GM12875 (cell line): ENCODE results near the gene CCT3.

Experiments
- H3K4me3 ChIP-seq: one replicate; pipeline ENCODE4 v1.5.1; 2011; ENCODE audit warnings: low read depth, low read length, control low read depth
- TF ChIP-seq, protein P1 (sequence below): IDR thresholded peaks from 2 replicates; pipeline ENCODE4 v1.5.1; 2011; ENCODE audit warnings: low read depth, mild to moderate bottlenecking, control low read depth, inconsistent platforms, low read length, moderate library complexity, borderline replicate concordance; ENCODE audit not compliant: insufficient read depth

CCT3 gene

DNA sequence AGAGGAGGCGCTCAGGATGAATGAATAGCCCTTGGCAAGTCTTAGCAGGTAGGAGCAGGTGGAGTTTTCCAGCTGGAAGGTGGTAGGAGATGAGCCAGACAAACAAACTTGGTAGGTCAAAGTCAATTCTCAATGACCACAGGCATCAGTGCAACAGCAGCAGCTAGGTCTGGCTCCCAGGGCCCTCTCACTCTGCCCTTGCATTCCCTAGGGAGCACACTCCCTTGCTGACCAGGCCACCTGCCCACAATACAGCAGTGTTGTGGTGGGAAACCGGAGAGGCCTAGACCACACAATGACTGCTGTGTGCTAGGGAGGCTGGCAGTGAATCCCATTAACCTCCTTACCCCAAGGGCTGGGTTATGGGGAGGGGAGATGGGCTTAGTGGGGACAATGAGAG, 77.2 kb downstream of the CCT3 start:
- H3K4me3 ChIP-seq, result no peak overlapping the region
- TF ChIP-seq, protein P1, sequence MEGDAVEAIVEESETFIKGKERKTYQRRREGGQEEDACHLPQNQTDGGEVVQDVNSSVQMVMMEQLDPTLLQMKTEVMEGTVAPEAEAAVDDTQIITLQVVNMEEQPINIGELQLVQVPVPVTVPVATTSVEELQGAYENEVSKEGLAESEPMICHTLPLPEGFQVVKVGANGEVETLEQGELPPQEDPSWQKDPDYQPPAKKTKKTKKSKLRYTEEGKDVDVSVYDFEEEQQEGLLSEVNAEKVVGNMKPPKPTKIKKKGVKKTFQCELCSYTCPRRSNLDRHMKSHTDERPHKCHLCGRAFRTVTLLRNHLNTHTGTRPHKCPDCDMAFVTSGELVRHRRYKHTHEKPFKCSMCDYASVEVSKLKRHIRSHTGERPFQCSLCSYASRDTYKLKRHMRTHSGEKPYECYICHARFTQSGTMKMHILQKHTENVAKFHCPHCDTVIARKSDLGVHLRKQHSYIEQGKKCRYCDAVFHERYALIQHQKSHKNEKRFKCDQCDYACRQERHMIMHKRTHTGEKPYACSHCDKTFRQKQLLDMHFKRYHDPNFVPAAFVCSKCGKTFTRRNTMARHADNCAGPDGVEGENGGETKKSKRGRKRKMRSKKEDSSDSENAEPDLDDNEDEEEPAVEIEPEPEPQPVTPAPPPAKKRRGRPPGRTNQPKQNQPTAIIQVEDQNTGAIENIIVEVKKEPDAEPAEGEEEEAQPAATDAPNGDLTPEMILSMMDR, result no peak

DNA sequence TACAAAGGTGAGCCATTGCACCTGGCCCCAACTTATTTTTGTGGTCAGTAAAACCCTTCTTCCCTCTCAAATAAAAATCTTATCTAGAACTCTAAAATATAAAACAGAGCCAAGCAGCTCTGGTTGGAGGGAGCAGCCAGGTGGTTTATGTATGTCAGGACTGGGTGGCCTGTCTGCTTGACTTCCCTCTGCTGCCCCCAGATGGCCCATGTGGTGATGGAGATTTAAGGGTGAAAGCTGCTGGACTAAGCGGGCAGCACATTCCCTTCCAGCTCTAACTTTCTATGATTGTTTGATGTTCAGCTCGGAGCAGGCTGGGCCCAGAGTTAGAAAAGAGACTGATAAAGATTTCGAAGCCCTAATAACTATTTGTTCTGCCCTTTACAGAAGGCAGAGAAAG, 78.3 kb downstream of the CCT3 start:
- TF ChIP-seq, protein P1, result no peak

More for the DNA sequence above, 78.3 kb downstream of the CCT3 start:
- no peak overlapping the region for H3K4me3 ChIP-seq
